ENCODE data around the gene SIRT1.
"Not testable (repeated sequence)": the region's sequence is repeated elsewhere in the genome, so short reads cannot be mapped to it uniquely, and the experiment has no call there.

SIRT1 gene

GRCh38 chr10:67875340-67876238, 8.9 kb upstream of the SIRT1 start:
- in situ Hi-C loops (cut with MboI; ENCODE audit: low sequenced_read_pairs) = no loop called here

GRCh38 chr10:67877421-67877820, 7.0 kb upstream of the SIRT1 start:
- in situ Hi-C loops (cut with MboI; ENCODE audit: low sequenced_read_pairs) = not testable (repeated sequence)

GRCh38 chr10:67878133-67878532, 6.3 kb upstream of the SIRT1 start:
- in situ Hi-C loops (cut with MboI; ENCODE audit: low sequenced_read_pairs) = no loop called here

GRCh38 chr10:67883710-67884312, 645 bp upstream of the SIRT1 start:
- in situ Hi-C loops (cut with MboI; ENCODE audit: low sequenced_read_pairs) = no loop called here

- in situ Hi-C loops (cut with MboI; ENCODE audit: low sequenced_read_pairs) = no loop called here
Observed at GRCh38 chr10:67884842-67885670, 600 bp downstream of the SIRT1 start.

GRCh38 chr10:67893637-67894036, 9.2 kb downstream of the SIRT1 start:
- in situ Hi-C loops (cut with MboI; ENCODE audit: low sequenced_read_pairs) = no loop called here

- in situ Hi-C loops (cut with MboI; ENCODE audit: low sequenced_read_pairs) = no loop called here
Observed at GRCh38 chr10:67903581-67903980, 19.1 kb downstream of the SIRT1 start.

- in situ Hi-C loops (cut with MboI; ENCODE audit: low sequenced_read_pairs) = no loop called here
Observed at GRCh38 chr10:67912331-67912946, 28.0 kb downstream of the SIRT1 start.

GRCh38 chr10:67914777-67915340, 30.4 kb downstream of the SIRT1 start:
- in situ Hi-C loops (cut with MboI; ENCODE audit: low sequenced_read_pairs) = no loop called here

- in situ Hi-C loops (cut with MboI; ENCODE audit: low sequenced_read_pairs) = no loop called here
Observed at GRCh38 chr10:67917169-67917568, 32.7 kb downstream of the SIRT1 start.

GRCh38 chr10:67917679-67918078, 33.2 kb downstream of the SIRT1 start:
- in situ Hi-C loops (cut with MboI; ENCODE audit: low sequenced_read_pairs) = no loop called here

- in situ Hi-C loops (cut with MboI; ENCODE audit: low sequenced_read_pairs) = no loop called here
Observed at GRCh38 chr10:67921065-67921464, 36.6 kb downstream of the SIRT1 start.

- in situ Hi-C loops (cut with MboI; ENCODE audit: low sequenced_read_pairs) = no loop called here
Observed at GRCh38 chr10:67923551-67923950, 39.1 kb downstream of the SIRT1 start.

GRCh38 chr10:67924136-67924535, 39.7 kb downstream of the SIRT1 start:
- in situ Hi-C loops (cut with MboI; ENCODE audit: low sequenced_read_pairs) = no loop called here

- in situ Hi-C loops (cut with MboI; ENCODE audit: low sequenced_read_pairs) = no loop called here
Observed at GRCh38 chr10:67925449-67926005, 41.1 kb downstream of the SIRT1 start.

GRCh38 chr10:67926951-67927350, 42.5 kb downstream of the SIRT1 start:
- in situ Hi-C loops (cut with MboI; ENCODE audit: low sequenced_read_pairs) = no loop called here

- in situ Hi-C loops (cut with MboI; ENCODE audit: low sequenced_read_pairs) = no loop called here
Observed at GRCh38 chr10:67933199-67933598, 48.7 kb downstream of the SIRT1 start.

GRCh38 chr10:67934336-67934735, 49.9 kb downstream of the SIRT1 start:
- in situ Hi-C loops (cut with MboI; ENCODE audit: low sequenced_read_pairs) = no loop called here

GRCh38 chr10:67935223-67935622, 50.8 kb downstream of the SIRT1 start:
- in situ Hi-C loops (cut with MboI; ENCODE audit: low sequenced_read_pairs) = no loop called here

GRCh38 chr10:67936416-67936815, 52.0 kb downstream of the SIRT1 start:
- in situ Hi-C loops (cut with MboI; ENCODE audit: low sequenced_read_pairs) = no loop called here
